Neural progenitor cell (in vitro differentiated cells): Measurements from ENCODE around the gene SLC12A7.

Experiments
- EZH2 ChIP-seq: fragments of 200-600 bp; sonication (generic); IDR thresholded peaks from 2 replicates; pipeline ENCODE4 v1.6.1; 2017; ENCODE audit warnings: antibody characterized with exemption, mild to moderate bottlenecking, moderate library complexity
- EZH2phosphoT487 ChIP-seq: fragments of 200-600 bp; sonication (generic); IDR thresholded peaks from 2 replicates; pipeline ENCODE4 v1.6.1; 2017; ENCODE audit warnings: antibody characterized with exemption
- TF ChIP-seq, protein P1 (sequence below): fragments of 200-600 bp; sonication (generic); IDR thresholded peaks from 2 replicates; pipeline ENCODE4 v1.5.1; 2017; ENCODE audit warnings: antibody characterized with exemption, mild to moderate bottlenecking

DNA sequence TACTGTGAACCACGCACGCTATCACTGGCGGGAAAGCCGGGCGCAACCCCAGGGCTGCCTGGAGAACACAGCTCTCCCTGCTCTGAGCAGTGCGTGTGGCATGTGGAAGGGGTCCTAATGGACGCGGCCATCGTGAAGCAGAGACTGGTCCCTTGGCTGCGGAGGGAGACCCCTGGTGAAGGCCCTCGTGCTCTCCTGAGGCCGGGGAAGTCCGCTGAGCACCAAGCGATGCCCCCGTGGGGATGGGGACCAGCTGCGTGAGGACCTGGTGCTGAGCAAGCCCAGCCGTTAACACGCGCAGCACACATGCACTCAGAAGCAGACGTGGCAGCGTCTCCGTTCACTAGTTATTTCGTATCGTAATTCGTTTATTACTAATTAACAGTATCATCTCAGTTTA is 24.4 kb downstream of the SLC12A7 start:
- TF ChIP-seq, protein P1, sequence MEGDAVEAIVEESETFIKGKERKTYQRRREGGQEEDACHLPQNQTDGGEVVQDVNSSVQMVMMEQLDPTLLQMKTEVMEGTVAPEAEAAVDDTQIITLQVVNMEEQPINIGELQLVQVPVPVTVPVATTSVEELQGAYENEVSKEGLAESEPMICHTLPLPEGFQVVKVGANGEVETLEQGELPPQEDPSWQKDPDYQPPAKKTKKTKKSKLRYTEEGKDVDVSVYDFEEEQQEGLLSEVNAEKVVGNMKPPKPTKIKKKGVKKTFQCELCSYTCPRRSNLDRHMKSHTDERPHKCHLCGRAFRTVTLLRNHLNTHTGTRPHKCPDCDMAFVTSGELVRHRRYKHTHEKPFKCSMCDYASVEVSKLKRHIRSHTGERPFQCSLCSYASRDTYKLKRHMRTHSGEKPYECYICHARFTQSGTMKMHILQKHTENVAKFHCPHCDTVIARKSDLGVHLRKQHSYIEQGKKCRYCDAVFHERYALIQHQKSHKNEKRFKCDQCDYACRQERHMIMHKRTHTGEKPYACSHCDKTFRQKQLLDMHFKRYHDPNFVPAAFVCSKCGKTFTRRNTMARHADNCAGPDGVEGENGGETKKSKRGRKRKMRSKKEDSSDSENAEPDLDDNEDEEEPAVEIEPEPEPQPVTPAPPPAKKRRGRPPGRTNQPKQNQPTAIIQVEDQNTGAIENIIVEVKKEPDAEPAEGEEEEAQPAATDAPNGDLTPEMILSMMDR = no peak
- TF ChIP-seq EZH2phosphoT487 (no peak), EZH2 (no peak)
